Activated T-cell treated with anti-CD3 and anti-CD28 coated beads for 24 hours (primary cell): ENCODE data around the gene FOXB1.

Experiments
- DNase-seq: peaks from one replicate; pipeline ENCODE4 v3.0.0-alpha.2; 2020; ENCODE audit warnings: low read depth

Gene FOXB1

GRCh38 chr15:60004009-60004845 is at the start of gene FOXB1:
TSS of gene FOXB1 (plus strand) at chr15:60004311. CDS start at chr15:60004964, 653 bp downstream.
- DNase-seq: no peak

GRCh38 chr15:59958288-59958687 is 45.8 kb upstream of the FOXB1 start:
- DNase-seq: no peak

GRCh38 chr15:59960318-59960717 is 43.8 kb upstream of the FOXB1 start:
- DNase-seq: no peak

GRCh38 chr15:59963322-59963721 is 40.8 kb upstream of the FOXB1 start:
- no peak for DNase-seq

GRCh38 chr15:59963925-59964324 is 40.2 kb upstream of the FOXB1 start:
- DNase-seq: no peak

GRCh38 chr15:59965741-59966140 is 38.4 kb upstream of the FOXB1 start:
- DNase-seq: no peak

- no peak for DNase-seq
These were observed 37.8 kb upstream of the FOXB1 start for GRCh38 chr15:59966262-59966661.

GRCh38 chr15:59968314-59968713 is 35.8 kb upstream of the FOXB1 start:
- DNase-seq: no peak

GRCh38 chr15:59972241-59972640 is 31.9 kb upstream of the FOXB1 start:
- no peak for DNase-seq

GRCh38 chr15:59976480-59977271 is 27.4 kb upstream of the FOXB1 start:
- no peak for DNase-seq

- DNase-seq: no peak
These were observed 12.3 kb upstream of the FOXB1 start for GRCh38 chr15:59991834-59992233.

- no peak for DNase-seq
These were observed 10.9 kb upstream of the FOXB1 start for GRCh38 chr15:59993041-59993750.

GRCh38 chr15:59993950-59994401 is 10.1 kb upstream of the FOXB1 start:
- DNase-seq: no peak

- no peak for DNase-seq
These were observed 9.6 kb upstream of the FOXB1 start for GRCh38 chr15:59994526-59994887.

GRCh38 chr15:59994888-59995557 is 9.1 kb upstream of the FOXB1 start:
- DNase-seq: no peak

- no peak for DNase-seq
These were observed 8.4 kb upstream of the FOXB1 start for GRCh38 chr15:59995568-59996297.

GRCh38 chr15:59996298-59997041 is 7.6 kb upstream of the FOXB1 start:
- no peak for DNase-seq

GRCh38 chr15:59997070-59997701 is 6.9 kb upstream of the FOXB1 start:
- no peak for DNase-seq

- DNase-seq: no peak
These were observed 5.7 kb upstream of the FOXB1 start for GRCh38 chr15:59998305-59998949.
